Measurements from ENCODE around the gene ODAD2. TPM values are rescaled to one million over a fixed set of nuclear protein-coding genes. Genes with fewer than 3 reads are reported as not detected.

ODAD2 gene
- total RNA-seq, 1 donor from 2014 or later: 1.7 TPM

- no peak for DNase-seq (ENCODE audit: low read depth)
- no peak overlapping the region for H3K4me3 ChIP-seq (ENCODE audit: low read depth, low read length)
- TF ChIP-seq CTCF (conservative IDR thresholded peaks at IDR 0.05; ENCODE audit: low read depth, low read length): no peak
These were observed 166.1 kb downstream of the ODAD2 start for GRCh38 chr10:27832826-27833225.

- TF ChIP-seq CTCF (conservative IDR thresholded peaks at IDR 0.05; ENCODE audit: low read depth, low read length): no peak
- DNase-seq (ENCODE audit: low read depth): no peak
- H3K4me3 ChIP-seq (ENCODE audit: low read depth, low read length): no peak overlapping the region
These were observed 172.5 kb downstream of the ODAD2 start for GRCh38 chr10:27826369-27826768.

- DNase-seq (ENCODE audit: low read depth): peak; percentile 2
- no peak for TF ChIP-seq CTCF (conservative IDR thresholded peaks at IDR 0.05; ENCODE audit: low read depth, low read length)
- no peak overlapping the region for H3K4me3 ChIP-seq (ENCODE audit: low read depth, low read length)
These were observed 176.6 kb downstream of the ODAD2 start for GRCh38 chr10:27822301-27822700.

- H3K4me3 ChIP-seq (ENCODE audit: low read depth, low read length): no peak overlapping the region
- TF ChIP-seq CTCF (conservative IDR thresholded peaks at IDR 0.05; ENCODE audit: low read depth, low read length): no peak
- no peak for DNase-seq (ENCODE audit: low read depth)
These were observed 178.2 kb downstream of the ODAD2 start for GRCh38 chr10:27820637-27821036.

GRCh38 chr10:27819781-27820531, 178.9 kb downstream of the ODAD2 start:
- no peak for TF ChIP-seq CTCF (conservative IDR thresholded peaks at IDR 0.05; ENCODE audit: low read depth, low read length)
- DNase-seq (ENCODE audit: low read depth): peak; percentile 7
- no peak overlapping the region for H3K4me3 ChIP-seq (ENCODE audit: low read depth, low read length)

GRCh38 chr10:27816320-27816719, 182.6 kb downstream of the ODAD2 start:
- no peak for TF ChIP-seq CTCF (conservative IDR thresholded peaks at IDR 0.05; ENCODE audit: low read depth, low read length)
- no peak overlapping the region for H3K4me3 ChIP-seq (ENCODE audit: low read depth, low read length)

GRCh38 chr10:27815846-27816245, 183.0 kb downstream of the ODAD2 start:
- TF ChIP-seq CTCF (conservative IDR thresholded peaks at IDR 0.05; ENCODE audit: low read depth, low read length): no peak
- H3K4me3 ChIP-seq (ENCODE audit: low read depth, low read length): no peak overlapping the region
- no peak for DNase-seq (ENCODE audit: low read depth)

More at GRCh38 chr10:27816320-27816719, 182.6 kb downstream of the ODAD2 start:
- no peak for DNase-seq (ENCODE audit: low read depth)
